ENCODE results near the gene LPGAT1. TPM values are rescaled to one million over a fixed set of nuclear protein-coding genes. Genes with fewer than 3 reads are reported as not detected.

The LPGAT1 gene
- total RNA-seq, 1 experiment from 2014 or later, result 50.6 TPM

DNA sequence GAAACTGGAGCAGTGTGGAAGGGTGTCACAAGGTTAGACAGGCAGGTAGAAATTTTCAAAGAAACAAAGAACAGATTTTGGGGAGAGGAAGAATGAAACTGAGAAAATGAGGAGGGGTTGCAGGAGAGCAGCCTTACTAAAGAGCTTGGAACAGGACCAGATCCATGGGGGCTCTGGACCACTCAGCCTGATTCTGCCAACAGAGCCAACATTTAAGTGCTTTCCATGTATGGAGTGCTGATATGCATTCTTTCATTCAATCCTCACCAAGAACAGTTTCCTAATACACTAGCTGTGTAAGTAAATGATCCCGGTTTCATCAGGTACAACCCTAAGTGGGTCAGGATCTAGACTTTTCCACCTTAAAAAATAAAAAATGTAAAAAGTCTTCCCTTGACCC is 16.2 kb downstream of the LPGAT1 start:
- ATAC-seq (no peak), DNase-seq (ENCODE audit: low read depth, low spot score) (no peak)
- RAD21 ChIA-PET (ENCODE audit: low non-redundant PET in 1 of 2, low total read pairs in 2 of 2, uncharacterized antibody in 2 of 2, unreplicated experiment in 2 of 2), result no interaction called here
- Histone ChIP-seq H3K4me3 (replicated peaks in 1 of 2; ENCODE audit: low read depth in 1 of 2, low read length in 2 of 2) (no peak overlapping the region), H3K4me1 (ENCODE audit: control insufficient read depth in 1 of 2, insufficient read depth in 2 of 2, low read length in 2 of 2) (no peaks in the 10 kb centered on the region), H3K4me2 (ENCODE audit: low read length) (no peak overlapping the region), H3K79me2 (ENCODE audit: insufficient read depth, low read length) (no peaks in the 10 kb centered on the region), H3K9me3 (ENCODE audit: control insufficient read depth in 1 of 2, insufficient read depth in 1 of 2, low read depth in 1 of 2, low read length in 2 of 2) (no peaks in the 10 kb centered on the region), H3K9me2 (ENCODE audit: insufficient read depth) (no peaks in the 10 kb centered on the region), H3K36me3 (ENCODE audit: control insufficient read depth in 1 of 2, insufficient read depth in 2 of 2, low read length in 2 of 2) (no peaks in the 10 kb centered on the region), H3K27me3 (ENCODE audit: insufficient read depth, low read length) (no peaks in the 10 kb centered on the region), H3K27ac (ENCODE audit: low read depth, low read length) (no peak overlapping the region), H3K9ac (ENCODE audit: low read length) (no peak overlapping the region), H2AFZ (ENCODE audit: low read depth, low read length, poor library complexity, severe bottlenecking) (no peak overlapping the region), H4K20me1 (ENCODE audit: insufficient read depth) (no peaks in the 10 kb centered on the region)
- POLR2A ChIA-PET, result no interaction called here
- intact Hi-C loops (cut with micrococcal nuclease), result no loop called here
- BruUV-seq (replicated peaks), result no TSS peak
- CTCF ChIA-PET, result no interaction called here
- TF ChIP-seq RAD21 (IDR thresholded peaks at IDR 0.05; ENCODE audit: low read depth) (no peak), YY1 (IDR thresholded peaks at IDR 0.05; ENCODE audit: extremely low read depth, insufficient replicate concordance, low read depth, low read length) (no peak), TCF7L2 (IDR thresholded peaks at IDR 0.05; ENCODE audit: borderline replicate concordance, extremely low read depth, insufficient read depth, insufficient read length) (no peak), POLR2A (IDR thresholded peaks at IDR 0.05; ENCODE audit: borderline replicate concordance, extremely low read depth, insufficient read depth, insufficient read length) (no peak), EGR1 (IDR thresholded peaks at IDR 0.05; ENCODE audit: low read depth) (no peak), JUND (IDR thresholded peaks at IDR 0.05) (no peak), EZH2phosphoT487 (IDR thresholded peaks at IDR 0.05; ENCODE audit: borderline replicate concordance) (no peak), ZNF274 (IDR thresholded peaks at IDR 0.05; ENCODE audit: low read depth, low read length) (no peak), CBX3 (IDR thresholded peaks at IDR 0.05; ENCODE audit: low read depth) (no peak), CEBPB (IDR thresholded peaks at IDR 0.05; ENCODE audit: low read depth) (no peak), FOSL1 (IDR thresholded peaks at IDR 0.05; ENCODE audit: low read depth) (no peak), SP1 (IDR thresholded peaks at IDR 0.05; ENCODE audit: low read depth) (no peak), SRF (IDR thresholded peaks at IDR 0.05; ENCODE audit: low read depth) (no peak), ELF1 (IDR thresholded peaks at IDR 0.05; ENCODE audit: borderline replicate concordance, low read depth) (no peak), SIN3A (IDR thresholded peaks at IDR 0.05; ENCODE audit: low read depth) (no peak), POLR2AphosphoS5 (IDR thresholded peaks at IDR 0.05; ENCODE audit: low read depth, low read length) (no peak), ZFX (IDR thresholded peaks at IDR 0.05) (no peak), EZH2 (IDR thresholded peaks at IDR 0.05) (no peak)
- TF ChIP-seq, protein P1, sequence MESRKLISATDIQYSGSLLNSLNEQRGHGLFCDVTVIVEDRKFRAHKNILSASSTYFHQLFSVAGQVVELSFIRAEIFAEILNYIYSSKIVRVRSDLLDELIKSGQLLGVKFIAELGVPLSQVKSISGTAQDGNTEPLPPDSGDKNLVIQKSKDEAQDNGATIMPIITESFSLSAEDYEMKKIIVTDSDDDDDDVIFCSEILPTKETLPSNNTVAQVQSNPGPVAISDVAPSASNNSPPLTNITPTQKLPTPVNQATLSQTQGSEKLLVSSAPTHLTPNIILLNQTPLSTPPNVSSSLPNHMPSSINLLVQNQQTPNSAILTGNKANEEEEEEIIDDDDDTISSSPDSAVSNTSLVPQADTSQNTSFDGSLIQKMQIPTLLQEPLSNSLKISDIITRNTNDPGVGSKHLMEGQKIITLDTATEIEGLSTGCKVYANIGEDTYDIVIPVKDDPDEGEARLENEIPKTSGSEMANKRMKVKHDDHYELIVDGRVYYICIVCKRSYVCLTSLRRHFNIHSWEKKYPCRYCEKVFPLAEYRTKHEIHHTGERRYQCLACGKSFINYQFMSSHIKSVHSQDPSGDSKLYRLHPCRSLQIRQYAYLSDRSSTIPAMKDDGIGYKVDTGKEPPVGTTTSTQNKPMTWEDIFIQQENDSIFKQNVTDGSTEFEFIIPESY (IDR thresholded peaks at IDR 0.05; ENCODE audit: extremely low read depth, insufficient replicate concordance, low read length), result no peak
- TF ChIP-seq, protein P2, sequence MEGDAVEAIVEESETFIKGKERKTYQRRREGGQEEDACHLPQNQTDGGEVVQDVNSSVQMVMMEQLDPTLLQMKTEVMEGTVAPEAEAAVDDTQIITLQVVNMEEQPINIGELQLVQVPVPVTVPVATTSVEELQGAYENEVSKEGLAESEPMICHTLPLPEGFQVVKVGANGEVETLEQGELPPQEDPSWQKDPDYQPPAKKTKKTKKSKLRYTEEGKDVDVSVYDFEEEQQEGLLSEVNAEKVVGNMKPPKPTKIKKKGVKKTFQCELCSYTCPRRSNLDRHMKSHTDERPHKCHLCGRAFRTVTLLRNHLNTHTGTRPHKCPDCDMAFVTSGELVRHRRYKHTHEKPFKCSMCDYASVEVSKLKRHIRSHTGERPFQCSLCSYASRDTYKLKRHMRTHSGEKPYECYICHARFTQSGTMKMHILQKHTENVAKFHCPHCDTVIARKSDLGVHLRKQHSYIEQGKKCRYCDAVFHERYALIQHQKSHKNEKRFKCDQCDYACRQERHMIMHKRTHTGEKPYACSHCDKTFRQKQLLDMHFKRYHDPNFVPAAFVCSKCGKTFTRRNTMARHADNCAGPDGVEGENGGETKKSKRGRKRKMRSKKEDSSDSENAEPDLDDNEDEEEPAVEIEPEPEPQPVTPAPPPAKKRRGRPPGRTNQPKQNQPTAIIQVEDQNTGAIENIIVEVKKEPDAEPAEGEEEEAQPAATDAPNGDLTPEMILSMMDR (IDR thresholded peaks at IDR 0.05 in 2 of 3, conservative IDR thresholded peaks at IDR 0.05 in 1 of 3; ENCODE audit: borderline replicate concordance in 1 of 3, insufficient read depth in 1 of 3, low read depth in 2 of 3, low read length in 2 of 3), result no peak

All from HCT116 (cell line).